ENCODE measurements around the gene RGMB. TPM values are rescaled to one million over a fixed set of nuclear protein-coding genes. Genes with fewer than 3 reads are reported as not detected.
A peak's percentile ranks its signal among the peaks of the same experiment; 100 is the strongest.

Gene RGMB
- total and polyA plus RNA-seq, 2 of the 13 experiments (the other 11 are each of a cell fraction or from before 2014, with no cell fraction given), result 3.0 to 3.8 TPM

DNA sequence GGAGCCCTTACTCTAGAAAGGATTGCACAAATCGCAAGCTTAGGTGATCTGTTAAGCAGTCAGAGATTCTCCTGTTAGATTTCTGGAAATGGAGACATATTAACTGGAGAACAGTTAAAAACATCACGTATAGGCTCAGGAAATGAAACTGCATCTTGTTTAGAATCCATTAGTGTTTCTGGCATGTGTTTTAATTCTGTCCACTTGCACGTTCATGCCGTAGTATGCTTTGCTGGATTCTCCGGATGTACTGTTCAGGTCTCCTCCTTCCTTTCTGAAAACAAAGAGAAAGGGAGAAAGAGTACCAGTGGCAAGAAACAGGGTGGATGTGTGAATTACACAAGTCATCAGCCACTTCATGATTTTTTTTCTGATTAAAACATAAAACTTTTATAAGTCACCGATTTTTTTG, 2.5 kb upstream of the RGMB start:
- peak overlapping the region; percentile 62 to 81 (median 72) for H3K4me3 ChIP-seq (replicated peaks in 1 of 3; ENCODE audit: insufficient read depth in 1 of 3, low read depth in 2 of 3, low read length in 3 of 3)
- TF ChIP-seq ZBTB38 (CRISPR knock-in tag; IDR thresholded peaks at IDR 0.05) (no peak), PHF21A (CRISPR knock-in tag; IDR thresholded peaks at IDR 0.05) (no peak), SKI (IDR thresholded peaks at IDR 0.05; ENCODE audit: partially characterized antibody) (no peak), HHEX (CRISPR knock-in tag; IDR thresholded peaks at IDR 0.05) (no peak), SATB2 (CRISPR knock-in tag; IDR thresholded peaks at IDR 0.05) (no peak), PHF5A (CRISPR knock-in tag; IDR thresholded peaks at IDR 0.05; ENCODE audit: low read depth, unreplicated experiment) (no peak), SNRNP70 (IDR thresholded peaks at IDR 0.05; ENCODE audit: low read depth, low read length) (no peak), XRCC5 (optimal IDR thresholded peaks at IDR 0.05; ENCODE audit: low read length) (no peak), SAP130 (CRISPR knock-in tag; IDR thresholded peaks at IDR 0.05; ENCODE audit: low read depth) (0 out of 2 replicates have a peak, but pooled peaks have one; percentile 2)
- TF ChIP-seq, protein P1, sequence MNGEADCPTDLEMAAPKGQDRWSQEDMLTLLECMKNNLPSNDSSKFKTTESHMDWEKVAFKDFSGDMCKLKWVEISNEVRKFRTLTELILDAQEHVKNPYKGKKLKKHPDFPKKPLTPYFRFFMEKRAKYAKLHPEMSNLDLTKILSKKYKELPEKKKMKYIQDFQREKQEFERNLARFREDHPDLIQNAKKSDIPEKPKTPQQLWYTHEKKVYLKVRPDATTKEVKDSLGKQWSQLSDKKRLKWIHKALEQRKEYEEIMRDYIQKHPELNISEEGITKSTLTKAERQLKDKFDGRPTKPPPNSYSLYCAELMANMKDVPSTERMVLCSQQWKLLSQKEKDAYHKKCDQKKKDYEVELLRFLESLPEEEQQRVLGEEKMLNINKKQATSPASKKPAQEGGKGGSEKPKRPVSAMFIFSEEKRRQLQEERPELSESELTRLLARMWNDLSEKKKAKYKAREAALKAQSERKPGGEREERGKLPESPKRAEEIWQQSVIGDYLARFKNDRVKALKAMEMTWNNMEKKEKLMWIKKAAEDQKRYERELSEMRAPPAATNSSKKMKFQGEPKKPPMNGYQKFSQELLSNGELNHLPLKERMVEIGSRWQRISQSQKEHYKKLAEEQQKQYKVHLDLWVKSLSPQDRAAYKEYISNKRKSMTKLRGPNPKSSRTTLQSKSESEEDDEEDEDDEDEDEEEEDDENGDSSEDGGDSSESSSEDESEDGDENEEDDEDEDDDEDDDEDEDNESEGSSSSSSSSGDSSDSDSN (CRISPR knock-in tag; IDR thresholded peaks at IDR 0.05), result 0 out of 2 replicates have a peak, but pooled peaks have one; percentile 31
- TF ChIP-seq, protein P2, sequence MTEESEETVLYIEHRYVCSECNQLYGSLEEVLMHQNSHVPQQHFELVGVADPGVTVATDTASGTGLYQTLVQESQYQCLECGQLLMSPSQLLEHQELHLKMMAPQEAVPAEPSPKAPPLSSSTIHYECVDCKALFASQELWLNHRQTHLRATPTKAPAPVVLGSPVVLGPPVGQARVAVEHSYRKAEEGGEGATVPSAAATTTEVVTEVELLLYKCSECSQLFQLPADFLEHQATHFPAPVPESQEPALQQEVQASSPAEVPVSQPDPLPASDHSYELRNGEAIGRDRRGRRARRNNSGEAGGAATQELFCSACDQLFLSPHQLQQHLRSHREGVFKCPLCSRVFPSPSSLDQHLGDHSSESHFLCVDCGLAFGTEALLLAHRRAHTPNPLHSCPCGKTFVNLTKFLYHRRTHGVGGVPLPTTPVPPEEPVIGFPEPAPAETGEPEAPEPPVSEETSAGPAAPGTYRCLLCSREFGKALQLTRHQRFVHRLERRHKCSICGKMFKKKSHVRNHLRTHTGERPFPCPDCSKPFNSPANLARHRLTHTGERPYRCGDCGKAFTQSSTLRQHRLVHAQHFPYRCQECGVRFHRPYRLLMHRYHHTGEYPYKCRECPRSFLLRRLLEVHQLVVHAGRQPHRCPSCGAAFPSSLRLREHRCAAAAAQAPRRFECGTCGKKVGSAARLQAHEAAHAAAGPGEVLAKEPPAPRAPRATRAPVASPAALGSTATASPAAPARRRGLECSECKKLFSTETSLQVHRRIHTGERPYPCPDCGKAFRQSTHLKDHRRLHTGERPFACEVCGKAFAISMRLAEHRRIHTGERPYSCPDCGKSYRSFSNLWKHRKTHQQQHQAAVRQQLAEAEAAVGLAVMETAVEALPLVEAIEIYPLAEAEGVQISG (CRISPR knock-in tag; IDR thresholded peaks at IDR 0.05), result no peak
- H3K9me3 ChIP-seq (ENCODE audit: low read length), result no peaks in the 10 kb centered on the region
- FAIRE-seq (peak; percentile 61), DNase-seq (ENCODE audit: low spot score) (no peak), ATAC-seq (no peak)
- peak overlapping the region; percentile 86 for H3K4me2 ChIP-seq (ENCODE audit: low read depth, low read length)
- ChIA-PET POLR2A (interaction anchor here (1.0 kb wide), 1 partner anchor 1963 kb away, joined by 3 read pairs; the partner anchor contains the start of gene ERAP1), CTCF (ENCODE audit: low intra/inter-chr PET ratio, low total read pairs) (interaction anchor here (1.6 kb wide), 1 partner anchor 25 kb away, joined by 5 read pairs; no protein-coding TSS in a partner anchor)
- H3K27ac ChIP-seq (ENCODE audit: extremely low read length, insufficient read depth, low read length), result no peak overlapping the region
- intact Hi-C loops (cut with micrococcal nuclease; ENCODE audit: unreplicated experiment) (loop anchor here (5.0 to 10.0 kb wide), 2 partner anchors 266 to 1476 kb away; no protein-coding TSS in a partner anchor), in situ Hi-C loops (cut with HindIII; ENCODE audit: extremely low pct_ligation_motif_present, low pct_unique_long_range_greater_than_20kb) (loop anchor here (5.0 to 10.0 kb wide), 2 partner anchors 156 to 254 kb away; partner anchors contain the start of gene CHD1)
- H3K9ac ChIP-seq (ENCODE audit: insufficient read depth, low read depth, low read length), result peak overlapping the region; percentile 39
- WGBS (ENCODE audit: low lambda C conversion rate), result 1% methylated on average over 6 of the region's 6 CpGs
- peak overlapping the region; percentile 75 for H2AFZ ChIP-seq (ENCODE audit: low read length)
- H3K36me3 ChIP-seq (replicated peaks in 1 of 2; ENCODE audit: control insufficient read depth in 1 of 2, insufficient read depth in 2 of 2, low read length in 2 of 2), result no peaks in the 10 kb centered on the region
- peaks cover 0 to 5% of the 10 kb centered on the region in 2 experiments; a peak in 1 of 5 replicates for H3K27me3 ChIP-seq (ENCODE audit: control insufficient read depth in 1 of 2, insufficient read depth in 2 of 2, low read length in 2 of 2)
- H3K4me1 ChIP-seq (ENCODE audit: insufficient read depth, low read length), result peaks cover 34% of the 10 kb centered on the region
- H3K79me2 ChIP-seq (ENCODE audit: insufficient read depth, low read length), result peaks cover 16% of the 10 kb centered on the region
- H4K20me1 ChIP-seq (ENCODE audit: insufficient read depth, low read length), result peaks cover 8% of the 10 kb centered on the region; the same call in 1 of the 2 replicates
- BruUV-seq (replicated peaks), result no TSS peak

All from HepG2 (cell line).